Midbrain (tissue), 1 donor: ENCODE data around the gene FBXO2.

Source experiments
- DNase-seq: peaks from one replicate; lab custom pipeline; 2025; lab: John Stamatoyannopoulos, UW

FBXO2 gene

DNA sequence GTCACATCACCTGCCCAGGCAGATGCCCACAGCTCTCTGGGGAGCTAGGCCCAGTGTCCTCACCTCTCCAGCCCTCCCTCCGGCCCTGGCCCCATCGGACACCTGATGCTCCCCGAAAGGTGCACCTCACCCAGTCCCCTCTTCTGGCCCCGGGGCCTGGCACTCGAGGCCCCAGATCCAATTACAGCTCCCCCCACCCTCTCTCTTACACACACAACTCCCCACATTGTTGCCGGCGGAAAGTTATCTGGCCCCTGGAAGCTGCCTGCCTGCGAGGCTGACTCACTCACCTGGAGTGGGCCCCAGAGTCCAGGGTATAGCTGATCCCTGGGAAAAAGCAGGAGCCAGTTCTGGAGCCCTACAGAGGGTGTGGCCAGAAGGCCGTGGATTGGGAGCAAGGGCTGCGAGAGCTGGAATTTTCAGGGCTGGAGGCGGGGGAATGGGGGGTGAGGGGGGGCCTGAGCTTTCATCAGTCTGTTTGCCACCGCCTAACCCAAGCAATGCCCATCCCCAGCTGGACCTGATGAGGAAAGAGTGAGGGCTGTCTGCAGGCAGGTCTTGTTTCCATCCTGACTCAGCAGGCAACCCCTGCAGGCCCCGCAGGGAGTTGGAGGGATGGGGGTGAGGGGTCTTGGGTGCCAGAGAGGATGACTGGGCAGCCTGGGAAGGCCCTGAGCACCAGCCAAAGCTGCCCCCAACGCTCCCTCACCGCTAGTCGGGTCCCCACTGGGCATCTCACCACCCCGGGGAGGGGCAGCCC, 948 bp downstream of the FBXO2 start:
- no peak for DNase-seq

DNA sequence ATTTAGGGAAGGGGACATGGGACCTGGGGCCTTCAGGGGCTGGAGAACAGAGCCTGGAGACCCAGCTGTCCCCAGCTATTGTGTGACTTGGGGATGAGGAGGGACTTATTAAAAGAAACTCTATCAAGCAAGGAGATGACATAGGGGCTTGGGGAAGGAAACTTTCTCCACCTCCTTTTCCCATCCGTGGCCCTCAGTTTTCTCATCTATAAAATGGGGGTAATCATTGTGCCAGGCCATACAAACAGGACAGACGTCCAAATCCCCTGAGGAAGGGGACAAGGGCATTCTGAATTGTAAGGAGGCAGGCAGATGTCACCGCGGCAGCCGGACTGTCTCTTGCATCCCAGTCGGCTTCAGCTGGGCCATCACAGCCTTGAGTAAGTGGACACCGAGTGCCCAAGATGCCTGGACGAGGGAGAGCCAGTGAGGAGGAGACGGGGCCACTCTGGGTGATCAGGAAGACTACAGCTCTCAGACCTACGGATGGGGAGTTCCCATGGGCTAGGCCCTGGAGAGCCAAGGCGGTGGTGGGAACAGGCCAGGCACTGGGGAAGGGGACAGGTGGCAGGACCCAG, 1.9 kb downstream of the FBXO2 start:
- no peak for DNase-seq

DNA sequence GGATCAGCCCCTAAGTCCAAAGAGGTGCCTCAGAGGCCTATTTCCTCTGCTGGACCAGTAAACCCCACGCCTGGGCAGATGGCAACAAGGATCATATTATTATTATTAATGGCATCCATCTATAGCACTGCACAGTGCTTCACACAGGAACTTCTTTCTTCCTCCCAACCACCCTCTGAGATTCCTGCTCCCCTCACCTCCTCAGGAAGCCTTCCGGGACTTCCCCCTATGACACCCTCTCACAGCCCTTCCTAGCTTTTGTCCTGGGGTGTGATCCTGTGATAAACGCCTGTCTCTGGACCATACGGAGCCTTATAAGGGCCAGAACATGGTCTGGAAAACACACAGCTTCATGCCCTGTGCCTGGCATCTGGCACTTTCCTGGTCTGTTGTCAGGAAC, 3.2 kb downstream of the FBXO2 start:
- no peak for DNase-seq

DNA sequence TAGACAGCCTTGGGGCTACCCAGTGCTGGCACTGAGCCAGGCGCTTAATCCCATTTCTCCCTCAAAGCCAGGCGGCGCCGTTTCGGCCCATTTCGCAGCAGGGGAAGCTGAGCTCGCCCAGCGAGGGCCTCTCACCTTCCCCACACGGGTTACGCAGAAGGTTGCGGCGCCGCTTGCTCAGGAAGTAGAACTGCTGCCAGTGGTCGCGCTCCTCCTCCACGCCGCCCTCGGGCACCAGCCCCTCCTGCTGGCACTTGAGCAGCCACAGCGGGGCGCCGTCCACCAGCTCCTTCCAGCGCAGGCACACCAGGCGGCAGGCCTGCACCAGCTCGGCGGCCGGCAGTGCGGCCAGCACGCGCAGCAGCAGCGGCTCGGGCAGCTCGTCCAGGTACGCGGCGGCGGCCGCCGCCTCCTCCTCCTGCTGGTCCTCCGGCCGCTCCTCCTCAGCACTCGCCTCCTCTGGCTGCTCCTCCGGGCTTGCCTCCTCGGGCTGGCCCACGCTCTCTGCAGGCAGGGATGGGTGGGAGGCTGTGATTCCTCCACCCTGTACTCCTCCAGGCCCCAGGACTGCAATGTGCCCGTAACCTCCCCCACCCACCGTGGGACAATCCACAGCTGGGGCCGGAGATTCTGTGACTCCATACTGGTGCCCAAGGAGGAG, 3.8 kb downstream of the FBXO2 start:
- peak; percentile 70 for DNase-seq

DNA sequence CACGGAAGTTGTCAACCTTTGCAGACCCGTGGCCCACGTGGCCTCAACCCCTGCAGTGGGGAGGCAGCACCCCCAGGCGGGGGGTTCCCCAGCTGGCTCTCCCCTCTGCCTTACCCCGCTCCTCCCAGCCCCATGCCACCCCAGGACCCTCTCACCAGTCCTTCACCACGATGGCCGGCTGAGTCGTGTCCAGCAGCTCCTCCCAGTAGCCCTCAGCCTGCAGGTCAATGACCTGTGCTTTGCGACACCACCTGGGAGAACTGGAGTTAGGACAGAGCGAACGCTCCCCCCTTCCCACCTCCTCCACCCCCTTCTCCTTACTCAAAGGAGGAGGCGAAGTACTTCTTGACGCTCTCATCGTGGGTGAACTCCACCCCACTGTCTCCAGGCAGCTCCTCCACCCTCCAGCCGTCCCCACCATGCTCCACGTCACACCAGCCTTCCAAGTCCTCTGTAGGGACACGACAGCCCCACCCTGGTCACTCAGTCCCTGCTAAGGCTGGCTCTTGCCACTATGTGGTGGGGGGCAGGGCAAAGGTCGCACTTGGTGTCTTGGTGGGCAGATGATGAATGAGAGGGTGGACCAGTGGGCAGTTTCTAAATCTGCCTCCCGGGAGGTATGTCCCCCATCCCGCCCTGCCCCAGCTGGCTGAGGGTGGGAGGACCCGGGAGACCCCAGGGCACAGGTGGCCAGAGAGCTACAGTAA, 4.5 kb downstream of the FBXO2 start:
- DNase-seq: no peak

DNA sequence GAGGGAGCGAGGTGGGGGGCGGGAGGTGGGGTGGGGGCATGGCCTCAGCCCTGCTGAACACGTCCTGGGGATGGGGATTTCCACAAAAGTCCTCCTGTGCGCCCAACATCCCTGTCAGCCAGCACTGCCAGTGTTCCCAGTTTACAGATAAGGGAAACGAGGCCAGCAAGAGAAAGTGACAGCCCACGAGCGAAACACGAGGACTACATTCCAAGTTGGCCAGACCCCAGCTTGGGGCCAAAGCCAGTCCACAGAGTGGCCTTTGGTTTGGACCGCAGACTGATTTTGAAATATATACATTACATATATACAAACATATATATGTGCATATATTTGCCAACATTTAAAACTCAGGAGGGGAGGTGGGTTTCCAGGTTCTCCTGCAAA, 5.0 kb downstream of the FBXO2 start:
- DNase-seq: no peak

DNA sequence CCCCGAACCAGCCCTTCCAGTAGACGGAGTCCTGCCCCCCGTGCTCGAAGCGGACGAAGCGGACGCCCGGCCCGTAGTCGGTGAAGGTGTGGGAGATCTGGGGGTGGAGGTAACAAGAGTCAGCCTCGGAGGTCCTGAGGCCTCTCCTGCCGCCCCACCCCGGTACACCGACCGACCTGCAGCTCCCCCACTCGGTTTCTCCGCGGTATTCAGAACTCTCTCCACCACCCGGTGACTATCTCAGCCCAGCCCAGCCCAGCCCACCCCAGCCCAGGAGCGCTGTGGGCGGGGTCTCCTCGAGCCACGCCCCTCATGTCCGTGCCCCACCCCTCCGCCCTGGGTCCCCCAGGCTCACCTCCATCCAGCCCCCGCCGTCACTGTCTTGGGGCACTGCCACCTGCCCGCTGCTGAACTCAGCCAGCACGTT, 5.5 kb downstream of the FBXO2 start:
- peak; percentile 24 for DNase-seq

DNA sequence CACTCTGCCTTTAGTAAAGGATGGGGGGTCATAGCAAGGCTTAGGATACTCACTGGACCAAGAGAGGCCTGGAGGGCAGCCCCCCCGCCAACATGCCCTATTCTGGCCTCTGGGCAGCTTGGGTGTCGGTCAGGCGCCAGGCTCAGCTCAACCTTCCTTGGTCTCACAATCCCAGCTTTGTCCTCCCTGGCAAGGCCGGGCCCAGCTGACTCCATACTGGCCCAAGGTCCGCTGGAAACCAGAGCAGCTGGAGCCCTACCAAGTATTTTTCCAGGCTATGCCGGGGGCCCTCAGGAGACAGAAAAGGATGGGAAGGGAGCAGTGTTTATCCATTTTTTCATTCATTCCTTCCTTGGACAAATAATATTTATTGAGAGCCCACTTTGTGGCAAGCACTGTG, 6.2 kb downstream of the FBXO2 start:
- peak; percentile 93 for DNase-seq

DNA sequence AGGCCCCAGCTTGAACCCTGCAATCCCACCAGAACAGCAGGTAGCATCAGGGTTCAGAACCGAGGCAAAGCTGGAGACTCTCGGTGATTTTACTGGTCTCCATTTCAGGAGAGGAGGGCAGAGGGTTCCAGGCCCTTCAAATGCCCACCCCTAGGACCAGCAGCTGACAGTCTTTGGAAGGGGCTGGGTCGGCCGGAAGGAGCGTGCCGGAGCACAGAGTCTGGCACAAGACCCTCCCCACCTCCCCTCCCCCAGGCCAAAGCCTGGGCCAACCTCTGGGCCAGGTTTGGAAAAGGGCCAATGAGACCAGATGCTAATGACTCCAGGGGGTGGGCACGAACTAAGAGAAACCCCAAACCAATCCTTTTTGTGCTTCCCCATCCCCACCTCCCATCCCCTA, 6.9 kb downstream of the FBXO2 start:
- no peak for DNase-seq

DNA sequence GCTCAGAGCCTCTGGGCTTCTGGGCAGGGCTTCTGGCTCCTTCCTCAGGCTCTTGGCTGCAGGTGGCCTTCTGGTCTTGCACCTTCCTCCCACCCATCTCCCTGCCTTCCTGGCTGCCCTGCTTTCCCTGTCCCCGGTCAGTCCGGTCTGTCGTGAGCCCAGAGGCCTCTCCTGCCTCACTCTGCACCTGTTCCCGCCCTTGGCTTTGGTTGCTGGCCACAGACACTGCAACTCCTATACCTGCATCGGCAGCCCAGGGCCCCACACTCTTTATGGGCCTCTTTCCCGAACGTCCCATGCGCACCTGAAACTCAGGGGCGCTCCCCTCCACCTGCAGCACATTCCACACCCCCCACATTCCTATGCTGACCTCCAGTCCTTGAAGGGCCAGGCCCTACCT, 7.9 kb downstream of the FBXO2 start:
- DNase-seq: no peak

DNA sequence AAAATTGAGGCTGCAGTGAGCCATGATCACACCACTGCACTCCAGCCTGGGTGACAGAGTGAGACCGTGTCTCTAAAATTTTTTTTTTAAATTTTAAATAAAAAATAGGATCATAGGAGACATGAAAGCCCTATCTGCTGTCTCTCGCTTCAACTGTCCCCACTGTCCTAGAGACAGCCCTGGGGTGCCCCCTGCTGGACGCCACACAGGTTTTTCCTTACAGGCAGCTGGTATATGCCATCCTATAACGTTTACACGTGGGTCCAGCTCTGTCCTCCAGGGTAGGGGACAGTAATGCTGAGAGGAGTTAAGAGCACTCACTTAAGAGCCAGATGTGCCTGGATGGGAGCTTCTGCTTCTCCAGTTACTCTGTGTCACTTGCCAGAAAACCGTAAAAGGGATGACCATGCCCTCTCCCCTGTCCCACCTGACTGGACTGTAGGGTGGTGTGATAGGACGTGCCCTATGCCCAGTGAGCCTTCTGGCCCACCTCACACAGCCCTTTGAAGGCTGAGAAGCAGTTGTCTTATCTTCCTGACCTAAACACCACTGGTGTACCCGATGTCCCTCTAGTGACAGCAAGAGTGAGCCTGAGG, 8.5 kb downstream of the FBXO2 start:
- DNase-seq: peak; percentile 81

DNA sequence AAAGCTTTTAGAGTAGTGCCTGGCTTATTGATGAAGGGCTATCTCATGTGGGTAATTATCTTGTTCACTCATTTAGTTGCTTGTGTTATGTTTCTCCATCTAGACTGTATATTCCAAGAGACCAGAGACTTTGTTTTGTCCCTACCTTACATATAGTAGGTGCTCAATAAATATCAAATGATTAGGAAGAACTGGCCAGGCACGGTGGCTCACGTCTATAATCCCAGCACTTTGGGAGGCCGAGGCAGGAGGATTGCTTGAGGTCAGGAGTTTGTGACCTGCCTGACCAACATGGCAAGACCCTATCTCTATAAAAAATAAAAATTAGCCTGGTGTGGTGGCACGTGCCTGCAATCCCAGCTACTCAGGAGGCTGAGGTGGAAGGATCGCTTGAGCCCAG, 9.0 kb downstream of the FBXO2 start:
- DNase-seq: no peak

DNA sequence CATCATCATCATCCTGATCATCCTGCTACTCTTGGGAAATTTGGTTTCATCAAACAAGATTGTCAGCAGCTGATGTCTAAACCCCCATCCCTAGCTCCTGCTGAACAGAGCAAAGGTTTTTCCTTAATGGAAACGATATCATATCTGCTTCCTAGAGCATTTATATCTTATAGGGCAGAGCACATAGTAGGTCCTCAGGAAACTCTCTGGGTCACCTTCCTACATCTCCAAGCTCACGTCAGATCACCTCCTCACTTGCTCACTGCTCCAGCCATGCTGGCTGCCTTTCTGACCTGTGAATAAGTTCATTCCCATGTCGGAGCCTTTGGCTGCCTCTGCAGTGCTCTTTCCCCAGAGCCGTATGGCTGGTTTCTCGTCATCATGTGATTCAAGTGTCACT, 10.4 kb downstream of the FBXO2 start:
- no peak for DNase-seq

DNA sequence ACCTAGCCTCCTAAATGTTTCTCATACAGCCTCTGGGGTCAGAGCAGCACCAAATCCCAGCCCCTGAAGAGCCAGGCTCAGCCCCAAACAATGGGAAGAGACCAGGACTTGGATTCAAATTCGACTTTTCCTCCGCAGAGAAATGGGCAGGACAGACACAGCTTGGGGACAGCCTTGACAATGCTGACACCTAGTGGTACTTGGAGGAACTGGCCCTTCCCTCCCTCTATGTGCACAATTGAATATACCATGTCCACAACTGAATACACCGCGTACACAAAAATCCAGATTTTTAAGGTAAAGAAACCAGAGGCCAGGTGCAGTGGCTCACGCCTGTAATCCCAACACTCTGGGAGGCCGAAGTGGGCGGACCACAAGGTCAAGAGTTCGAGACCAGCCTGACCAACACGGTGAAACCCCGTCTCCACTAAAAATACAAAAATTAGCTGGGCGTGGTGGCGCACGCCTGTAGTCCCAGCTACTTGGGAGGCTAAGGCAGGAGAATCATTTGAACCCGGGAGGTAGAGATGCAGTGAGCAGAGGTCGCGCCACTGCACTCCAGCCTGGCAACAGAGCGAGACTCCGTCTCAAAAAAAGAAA, 11.7 kb downstream of the FBXO2 start:
- peak; percentile 78 for DNase-seq

DNA sequence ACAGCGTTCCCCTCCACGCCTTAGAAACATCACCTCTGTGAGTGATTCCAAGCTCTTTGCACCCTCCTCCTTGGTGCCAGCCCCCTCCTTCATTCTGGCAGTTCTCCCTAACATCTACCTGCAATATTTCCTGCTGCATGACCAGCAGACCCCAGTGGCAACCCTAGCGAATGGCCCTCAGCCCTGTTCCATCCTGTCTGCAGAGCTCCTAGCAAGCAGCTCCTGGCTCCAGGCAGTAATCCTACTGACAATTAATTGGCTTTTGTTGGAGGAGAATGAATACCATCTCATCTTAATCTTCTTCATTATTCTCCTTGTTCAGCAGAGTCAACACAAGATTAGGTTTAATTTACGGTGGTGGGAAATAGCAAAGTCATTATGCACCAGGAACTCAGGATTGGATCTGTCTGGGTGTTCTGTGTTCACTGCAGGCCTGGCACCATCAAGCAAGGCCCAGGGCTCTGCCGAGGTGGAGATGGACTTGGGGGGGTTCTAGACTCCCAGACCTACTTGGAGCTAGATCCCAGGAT, 12.4 kb downstream of the FBXO2 start:
- no peak for DNase-seq

DNA sequence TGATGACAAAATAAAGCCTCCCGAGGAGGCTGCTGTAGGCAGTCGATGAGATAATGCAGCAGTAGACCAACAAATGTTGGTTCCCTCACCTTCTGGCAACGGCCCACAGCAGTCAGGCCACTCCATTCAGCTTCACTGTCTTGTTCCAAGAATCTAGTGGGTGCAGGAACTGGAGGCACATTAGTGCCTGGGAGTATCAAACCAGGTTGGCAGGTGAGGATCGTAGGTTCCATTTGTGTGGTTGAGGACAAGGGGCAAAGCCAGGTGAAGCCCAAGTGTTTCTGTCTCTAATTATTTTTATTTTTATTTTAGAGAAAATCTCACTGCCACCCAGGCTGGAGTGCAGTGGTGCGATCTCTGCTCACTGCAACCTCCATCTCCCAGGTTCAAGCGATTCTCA, 13.3 kb downstream of the FBXO2 start:
- DNase-seq: no peak

DNA sequence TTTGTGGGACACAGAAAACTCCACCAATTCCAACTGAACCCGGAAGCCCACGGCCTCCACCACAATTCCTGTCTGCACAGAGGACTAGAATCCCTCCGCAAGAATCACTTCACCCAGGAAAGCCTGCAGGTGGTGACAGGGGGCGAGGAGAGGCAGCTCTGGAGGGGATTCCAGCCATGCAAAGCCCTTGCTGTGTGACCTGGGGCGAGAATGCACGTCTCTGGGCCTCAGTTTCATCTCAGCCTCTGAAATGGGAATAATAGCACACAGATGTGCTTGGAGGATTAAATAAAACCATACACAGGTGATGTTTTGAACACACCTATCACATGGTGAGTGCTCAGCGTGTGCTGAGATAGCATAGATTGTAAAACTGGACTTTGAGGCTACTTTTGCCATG, 14.1 kb downstream of the FBXO2 start:
- DNase-seq: no peak

DNA sequence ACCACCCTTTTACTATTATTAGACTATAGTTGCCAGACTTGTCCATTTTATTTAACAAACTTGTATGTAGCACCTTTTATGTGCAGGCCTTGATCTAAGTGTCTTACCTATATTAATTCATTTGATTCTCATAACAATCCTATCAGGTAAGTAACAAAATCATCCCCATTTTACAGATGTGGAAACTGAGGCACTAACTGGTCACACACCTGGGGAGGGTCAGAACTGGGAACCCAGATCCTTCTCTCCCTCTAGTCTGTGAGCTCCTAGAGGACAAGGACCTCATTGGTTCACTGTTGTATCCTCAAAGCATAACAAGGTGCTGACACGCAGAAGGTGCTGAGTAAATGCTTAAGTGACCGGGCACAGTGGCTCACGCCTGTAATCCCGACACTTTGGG, 14.9 kb downstream of the FBXO2 start:
- DNase-seq: no peak

DNA sequence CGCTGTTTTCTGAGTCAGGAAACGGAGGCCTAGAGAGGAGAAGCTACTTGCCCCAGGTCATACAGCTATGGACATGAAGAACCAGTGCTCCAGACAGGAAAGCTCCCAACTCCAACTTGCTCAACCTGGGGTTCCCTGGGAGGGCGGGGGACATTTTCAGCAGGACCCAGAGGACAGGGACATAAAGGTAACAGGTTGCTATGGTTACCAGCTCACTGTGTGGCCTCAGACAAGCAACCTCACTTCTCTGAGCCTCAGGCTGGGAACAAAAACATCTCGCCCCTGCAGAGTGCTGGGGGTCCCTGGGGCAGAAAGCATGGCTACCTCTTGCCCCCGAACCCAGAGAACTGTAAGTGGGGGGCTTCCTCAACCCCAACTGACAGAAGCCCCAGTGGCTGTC, 16.1 kb downstream of the FBXO2 start:
- DNase-seq: no peak

DNA sequence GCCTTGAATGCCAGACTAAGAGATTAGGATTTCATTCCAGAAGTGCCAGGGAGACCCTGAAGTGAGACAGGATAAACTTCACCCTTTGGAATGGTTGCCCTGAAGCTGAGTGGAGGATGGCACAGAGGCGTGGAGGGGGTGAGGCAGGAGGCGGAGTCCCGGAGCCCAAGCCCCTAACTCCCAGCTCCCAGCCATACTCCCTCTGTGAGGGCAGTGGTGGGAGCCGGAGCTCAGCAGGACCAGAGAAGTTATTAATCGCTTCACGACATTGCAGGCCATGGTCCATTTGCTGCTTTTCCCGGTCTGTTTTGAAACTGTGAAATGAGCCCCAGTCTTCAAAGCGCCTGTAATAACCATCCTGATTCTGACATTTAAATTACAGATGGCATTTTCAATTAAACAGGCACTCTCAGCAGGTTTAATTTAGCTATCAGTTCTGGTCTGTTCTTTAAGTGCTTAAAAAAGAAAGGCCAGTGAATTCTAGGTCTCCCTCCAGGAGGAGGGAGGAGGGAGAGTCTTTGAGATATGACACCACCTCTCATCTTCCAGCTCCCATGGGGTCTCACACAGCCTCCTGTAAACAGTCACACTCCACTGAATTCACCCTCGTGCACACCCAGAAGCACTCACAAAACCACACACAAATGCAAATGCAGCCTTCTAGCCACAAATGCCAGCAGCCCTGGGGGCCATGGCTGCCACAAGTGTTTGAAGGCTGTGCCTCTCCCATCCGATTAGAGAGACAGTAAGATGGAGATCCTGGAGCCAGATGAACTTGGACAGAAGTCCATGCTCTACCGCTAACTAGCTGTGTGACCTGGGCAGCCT, 19.6 kb downstream of the FBXO2 start:
- no peak for DNase-seq
